ENCODE data around the gene SKI.

SKI gene

GRCh38 chr1:2227346-2228156 lies 568 bp upstream of the SKI start:
- Mint-ChIP-seq H3K4me1 (peaks cover 34 to 48% of the 10 kb centered on the region in 2 donors), H3K36me3 (peaks cover 4 to 25% of the 10 kb centered on the region in 2 donors), H3K27me3 (no peaks in the 10 kb centered on the region), H3K4me3 (peak overlapping the region; percentile 75 to 77), H3K27ac (peak overlapping the region; percentile 76), H3K9me3 (no peaks in the 10 kb centered on the region)
- DNase-seq (peak; percentile 96), ATAC-seq (replicated peaks) (peak; percentile 91 to 92)

- Mint-ChIP-seq H3K36me3 (peaks cover 4 to 25% of the 10 kb centered on the region in 2 donors), H3K9me3 (no peaks in the 10 kb centered on the region), H3K27ac (peak overlapping the region; percentile 85), H3K27me3 (no peaks in the 10 kb centered on the region), H3K4me3 (peak overlapping the region; percentile 92 to 94), H3K4me1 (peaks cover 43 to 59% of the 10 kb centered on the region in 2 donors)
- ATAC-seq (replicated peaks) (no peak), DNase-seq (no peak)
Measured at GRCh38 chr1:2228694-2229036, 546 bp downstream of the SKI start.

- ATAC-seq (replicated peaks) (peak; percentile 4 to 9), DNase-seq (no peak)
- Mint-ChIP-seq H3K36me3 (peaks cover 4 to 25% of the 10 kb centered on the region in 2 donors), H3K27me3 (no peaks in the 10 kb centered on the region), H3K4me1 (peaks cover 45 to 64% of the 10 kb centered on the region in 2 donors), H3K27ac (peak overlapping the region; percentile 85), H3K4me3 (peak overlapping the region; percentile 92 to 94), H3K9me3 (no peaks in the 10 kb centered on the region)
Measured at GRCh38 chr1:2229037-2229864, 1.1 kb downstream of the SKI start.

GRCh38 chr1:2229911-2230731 lies 2.0 kb downstream of the SKI start:
- Mint-ChIP-seq H3K9me3 (no peaks in the 10 kb centered on the region), H3K27ac (peak overlapping the region; percentile 73), H3K36me3 (peaks cover 4 to 25% of the 10 kb centered on the region in 2 donors), H3K27me3 (no peaks in the 10 kb centered on the region), H3K4me1 (peaks cover 46 to 67% of the 10 kb centered on the region in 2 donors), H3K4me3 (peak overlapping the region; percentile 92 to 94)
- DNase-seq (no peak), ATAC-seq (replicated peaks) (no peak)

GRCh38 chr1:2230781-2231531 lies 2.8 kb downstream of the SKI start:
- Mint-ChIP-seq H3K4me3 (peak overlapping the region; percentile 92 to 94), H3K4me1 (peaks cover 52 to 75% of the 10 kb centered on the region in 2 donors), H3K9me3 (no peaks in the 10 kb centered on the region), H3K36me3 (peaks cover 4 to 25% of the 10 kb centered on the region in 2 donors), H3K27ac (peak overlapping the region; percentile 32), H3K27me3 (no peaks in the 10 kb centered on the region)
- ATAC-seq (replicated peaks) (no peak), DNase-seq (no peak)

- Mint-ChIP-seq H3K27me3 (no peaks in the 10 kb centered on the region), H3K36me3 (peaks cover 4 to 25% of the 10 kb centered on the region in 2 donors), H3K9me3 (no peaks in the 10 kb centered on the region), H3K4me3 (peak overlapping the region; percentile 92 to 94), H3K27ac (peak overlapping the region; percentile 32), H3K4me1 (peaks cover 52 to 77% of the 10 kb centered on the region in 2 donors)
- ATAC-seq (replicated peaks) (no peak), DNase-seq (no peak)
Measured at GRCh38 chr1:2231532-2232254, 3.6 kb downstream of the SKI start.

GRCh38 chr1:2232255-2232915 lies 4.3 kb downstream of the SKI start:
- Mint-ChIP-seq H3K36me3 (peaks cover 4 to 25% of the 10 kb centered on the region in 2 donors), H3K27ac (peak overlapping the region; percentile 57), H3K27me3 (no peaks in the 10 kb centered on the region), H3K9me3 (no peaks in the 10 kb centered on the region), H3K4me3 (peak overlapping the region; percentile 92 to 94), H3K4me1 (peaks cover 57 to 84% of the 10 kb centered on the region in 2 donors)
- DNase-seq, result no peak
- no peak for ATAC-seq (replicated peaks)

DNA sequence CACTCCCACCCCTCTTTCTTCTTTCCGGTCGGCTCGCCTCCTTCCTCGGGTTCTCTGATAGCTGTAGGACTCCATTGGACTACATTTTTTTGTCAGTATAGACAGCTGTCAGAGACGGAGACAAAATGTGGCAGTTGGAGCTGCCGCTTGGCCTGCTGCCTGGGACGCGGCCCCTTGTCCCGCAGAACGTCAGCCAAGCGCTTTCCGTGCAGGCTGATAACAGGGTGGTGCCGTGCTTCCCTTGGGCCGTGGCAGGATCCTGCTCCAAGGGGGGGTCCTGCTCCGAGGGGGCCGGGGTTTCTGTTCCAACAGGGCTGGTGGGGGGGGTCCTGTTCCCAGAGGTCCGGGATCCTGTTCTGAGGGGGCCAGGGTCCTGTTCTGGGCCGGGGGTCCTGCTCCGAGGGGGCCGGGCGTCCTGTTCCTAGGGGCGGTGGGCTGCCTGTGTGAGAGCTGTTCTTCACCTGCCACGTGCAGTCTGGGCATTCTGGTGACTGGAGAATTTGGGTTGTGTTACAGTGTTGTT lies 4.9 kb downstream of the SKI start:
- ATAC-seq (replicated peaks), result no peak
- peaks cover 59 to 88% of the 10 kb centered on the region in 2 donors for H3K4me1 Mint-ChIP-seq
- no peak for DNase-seq
- H3K27me3 Mint-ChIP-seq, result no peaks in the 10 kb centered on the region
- H3K36me3 Mint-ChIP-seq, result peaks cover 4 to 25% of the 10 kb centered on the region in 2 donors
- H3K9me3 Mint-ChIP-seq, result no peaks in the 10 kb centered on the region
- H3K4me3 Mint-ChIP-seq, result peak overlapping the region; percentile 39 to 59
- H3K27ac Mint-ChIP-seq, result peak overlapping the region; percentile 57

GRCh38 chr1:2233468-2233867 lies 5.3 kb downstream of the SKI start:
- Mint-ChIP-seq H3K9me3 (no peaks in the 10 kb centered on the region), H3K27ac (no peak overlapping the region), H3K36me3 (peaks cover 4 to 25% of the 10 kb centered on the region in 2 donors), H3K27me3 (no peaks in the 10 kb centered on the region), H3K4me3 (peak overlapping the region; percentile 39 to 59), H3K4me1 (peaks cover 59 to 88% of the 10 kb centered on the region in 2 donors)
- DNase-seq (no peak), ATAC-seq (replicated peaks) (no peak)

- Mint-ChIP-seq H3K27ac (peak overlapping the region; percentile 88), H3K9me3 (no peaks in the 10 kb centered on the region), H3K36me3 (peaks cover 3 to 23% of the 10 kb centered on the region in 2 donors), H3K27me3 (no peaks in the 10 kb centered on the region), H3K4me3 (peak overlapping the region; percentile 67 to 80), H3K4me1 (peaks cover 56 to 88% of the 10 kb centered on the region in 2 donors)
- DNase-seq, result no peak
- ATAC-seq (replicated peaks), result peak; percentile 80 to 84
Measured at GRCh38 chr1:2233997-2234761, 6.1 kb downstream of the SKI start.

DNA sequence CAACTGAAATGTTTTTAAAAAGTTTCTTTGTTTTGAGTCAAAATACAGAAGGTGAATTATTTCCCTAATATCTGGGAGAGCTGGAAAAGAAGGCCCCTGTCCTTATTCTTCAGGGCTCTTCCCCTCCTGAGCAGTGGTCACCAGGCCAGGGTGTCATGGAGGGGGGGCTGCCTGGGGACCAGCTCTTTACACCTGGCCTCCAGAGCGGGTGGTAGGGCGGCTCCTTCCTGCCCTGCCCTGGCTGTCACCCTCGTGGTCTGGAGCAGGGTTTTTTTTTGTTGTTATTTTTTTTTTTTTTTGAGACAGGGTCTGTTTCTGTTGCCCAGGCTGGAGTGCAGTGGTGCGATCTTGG lies 6.6 kb downstream of the SKI start:
- ATAC-seq (replicated peaks) (peak; percentile 48 to 56), DNase-seq (no peak)
- peak overlapping the region; percentile 67 to 80 for H3K4me3 Mint-ChIP-seq

More for the DNA sequence above, 6.6 kb downstream of the SKI start:
- peaks cover 56 to 88% of the 10 kb centered on the region in 2 donors for H3K4me1 Mint-ChIP-seq
- no peaks in the 10 kb centered on the region for H3K27me3 Mint-ChIP-seq
- no peaks in the 10 kb centered on the region for H3K9me3 Mint-ChIP-seq
- H3K27ac Mint-ChIP-seq, result peak overlapping the region; percentile 88
- H3K36me3 Mint-ChIP-seq, result peaks cover 4 to 17% of the 10 kb centered on the region in 2 donors
